Kidney capillary endothelial cell (primary cell): ENCODE data around the gene MYDGF.
"Not testable (repeated sequence)": the region's sequence is repeated elsewhere in the genome, so short reads cannot be mapped to it uniquely, and the experiment has no call there.

Experiments
- DNase-seq: peaks from one replicate; pipeline ENCODE4 v3.0.0-alpha.2; 2018; ENCODE audit warnings: low spot score

MYDGF gene

GRCh38 chr19:4699826-4700692, 29.9 kb upstream of the MYDGF start:
- DNase-seq: no peak

GRCh38 chr19:4697304-4697703, 27.2 kb upstream of the MYDGF start:
- DNase-seq: no peak

DNA sequence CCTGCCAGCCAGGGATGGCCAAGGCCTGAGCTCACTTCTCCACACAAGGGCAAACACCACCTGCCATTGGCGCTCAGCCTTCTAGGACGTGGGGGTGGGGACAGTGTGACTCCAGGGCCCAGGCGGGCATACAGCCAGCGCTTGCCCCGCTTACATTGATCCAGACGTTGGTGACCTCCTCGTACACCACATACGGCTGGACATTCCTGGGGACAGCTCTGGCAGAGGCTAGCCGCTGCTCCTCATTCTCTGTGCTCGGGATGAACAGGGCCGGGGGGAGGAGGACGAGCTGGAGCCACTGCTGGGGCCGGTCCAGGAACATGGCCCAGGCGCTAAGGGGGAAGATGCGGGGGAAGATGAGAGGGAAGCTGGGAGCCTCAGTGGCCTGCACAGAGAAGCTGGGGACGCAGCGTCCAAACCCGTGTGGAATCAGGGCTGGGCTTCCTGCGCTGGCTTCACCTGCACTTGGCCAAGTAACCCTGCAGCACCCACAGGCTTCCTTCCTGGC, 25.1 kb upstream of the MYDGF start:
- peak; percentile 34 for DNase-seq

DNA sequence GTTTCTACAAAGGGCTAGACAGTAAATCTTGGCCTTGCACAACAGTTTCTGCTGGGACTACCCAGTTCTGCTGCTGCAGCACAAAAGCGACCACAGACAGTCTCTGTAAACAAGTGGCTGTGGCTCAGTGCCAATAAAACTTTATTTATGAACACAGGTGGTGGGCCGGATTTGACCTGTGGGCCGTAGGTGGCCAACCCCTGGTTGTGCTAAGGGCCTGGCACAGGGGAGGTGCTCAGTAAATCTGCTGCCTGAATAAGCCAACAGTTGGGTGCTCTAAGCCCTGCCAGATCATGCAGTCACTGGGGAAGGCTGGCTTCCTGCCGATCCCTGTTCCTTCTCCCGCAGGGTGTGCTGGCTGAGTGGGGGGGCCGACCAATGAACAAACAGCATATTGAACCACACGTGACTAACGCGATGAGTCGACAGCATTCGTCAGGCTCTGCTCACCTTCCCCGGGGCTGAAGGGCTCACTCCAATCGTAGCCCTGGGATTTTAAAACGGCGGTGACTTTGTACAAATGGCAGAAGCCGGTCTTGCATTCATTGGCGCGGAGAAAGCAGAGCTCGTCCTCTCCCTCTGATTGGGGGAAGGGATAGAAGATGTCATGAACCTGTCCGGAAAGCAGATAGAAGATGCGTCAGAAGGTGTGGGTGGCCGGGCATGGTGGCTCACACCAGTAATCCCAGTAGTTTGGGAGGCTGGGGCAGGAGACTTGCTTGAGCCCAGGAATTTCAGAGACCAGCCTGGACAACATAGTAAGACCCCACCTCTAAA, 24.3 kb upstream of the MYDGF start:
- peak; percentile 33 for DNase-seq

GRCh38 chr19:4693471-4694121, 23.5 kb upstream of the MYDGF start:
- DNase-seq: no peak

DNA sequence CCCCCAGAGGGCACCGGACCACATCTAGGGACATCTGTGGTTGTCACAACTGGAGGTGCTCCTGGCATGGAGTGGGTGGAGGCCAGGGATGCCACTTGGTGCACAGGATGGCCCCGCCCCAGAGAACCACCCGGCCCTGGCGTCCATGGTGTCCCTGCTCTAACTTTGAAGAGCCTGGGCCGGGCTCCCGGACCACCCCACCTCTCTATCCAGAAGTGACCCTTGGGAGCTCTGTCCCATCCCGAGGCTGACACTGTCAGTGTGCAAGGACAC, 22.9 kb upstream of the MYDGF start:
- no peak for DNase-seq

- no peak for DNase-seq
These were observed 22.3 kb upstream of the MYDGF start for GRCh38 chr19:4692251-4693077.

DNA sequence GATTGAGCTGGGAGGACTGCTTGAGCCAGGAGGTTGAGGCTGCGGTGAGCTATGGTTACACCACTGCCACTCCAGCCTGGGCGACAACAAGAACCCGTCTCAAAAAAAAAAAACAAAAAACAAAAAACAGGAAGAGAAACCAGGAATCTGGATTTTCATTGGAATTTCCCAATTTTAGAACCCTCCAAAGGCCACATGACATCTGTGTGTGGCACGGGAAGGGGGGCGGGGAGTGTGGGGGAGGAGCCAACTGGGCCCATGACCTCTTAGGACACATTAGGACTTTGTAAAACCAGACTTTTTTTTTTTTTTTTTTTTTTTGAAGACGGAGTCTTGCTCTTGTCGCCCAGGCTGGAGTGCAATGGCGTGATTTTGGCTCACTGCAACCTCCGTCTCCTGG, 21.2 kb upstream of the MYDGF start:
- no peak for DNase-seq

GRCh38 chr19:4690361-4690760, 20.2 kb upstream of the MYDGF start:
- DNase-seq: no peak

- no peak for DNase-seq
These were observed 19.3 kb upstream of the MYDGF start for GRCh38 chr19:4689403-4689802.

DNA sequence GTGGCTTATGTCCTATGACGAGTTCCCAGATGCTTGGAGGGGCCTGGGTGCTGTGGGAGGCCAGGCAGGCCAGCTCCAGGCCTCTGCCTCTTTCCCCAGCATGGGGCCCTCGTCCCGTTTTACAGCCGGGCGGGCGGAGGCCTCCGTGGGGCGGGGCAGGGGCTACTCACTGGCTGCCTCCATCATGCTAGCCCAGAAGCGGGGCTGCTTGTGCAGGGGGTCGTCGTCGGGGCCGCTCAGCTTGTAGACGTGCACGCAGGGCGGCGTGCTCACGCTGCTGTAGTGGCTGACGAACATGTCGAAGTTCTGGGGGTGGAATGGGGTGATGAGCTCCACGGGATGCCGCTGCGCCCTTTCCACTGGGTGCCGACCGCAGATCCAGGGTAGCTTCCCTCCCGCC, 18.4 kb upstream of the MYDGF start:
- DNase-seq: no peak

- no peak for DNase-seq
These were observed 17.3 kb upstream of the MYDGF start for GRCh38 chr19:4687396-4687795.

- no peak for DNase-seq
These were observed 16.6 kb upstream of the MYDGF start for GRCh38 chr19:4686700-4687099.

GRCh38 chr19:4684312-4685095, 14.4 kb upstream of the MYDGF start:
- no peak for DNase-seq

DNA sequence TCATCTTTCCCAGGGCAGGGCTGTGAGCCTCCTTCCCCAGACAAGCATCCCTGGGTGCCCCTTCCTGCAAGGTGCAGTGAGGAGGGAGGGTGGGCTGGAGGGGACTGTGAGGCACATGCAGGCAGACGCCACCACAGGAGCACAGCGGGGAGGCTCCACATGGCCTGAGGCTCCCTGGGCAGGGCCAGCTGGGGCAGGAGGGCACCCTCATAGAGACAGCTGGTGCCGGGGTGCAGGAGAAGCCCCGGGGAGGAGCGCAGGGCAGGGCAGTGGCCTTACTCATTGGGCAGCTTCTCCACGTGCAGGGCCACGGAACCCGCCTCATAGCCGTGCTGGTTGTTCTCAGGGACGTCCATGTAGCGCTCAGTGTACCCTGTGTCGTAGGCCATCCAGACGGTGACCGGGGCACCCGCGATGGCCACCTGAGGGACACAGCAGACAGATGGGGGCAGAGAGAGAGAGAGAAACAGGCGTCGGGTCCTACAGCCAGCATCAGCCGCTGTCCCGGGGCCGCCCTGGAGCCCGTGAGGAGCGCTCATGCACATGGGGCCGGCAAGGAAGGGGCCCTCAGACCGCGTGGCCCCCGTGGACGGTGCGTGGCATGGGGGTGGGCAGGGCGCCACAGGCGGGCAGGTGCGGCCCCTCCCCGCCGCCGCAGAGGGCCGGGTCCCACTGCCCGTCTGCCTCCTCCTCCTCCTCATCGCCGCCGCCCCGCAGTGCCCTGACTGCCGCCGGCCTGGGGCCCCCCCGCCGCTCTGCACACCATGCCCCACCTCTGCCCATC, 12.5 kb upstream of the MYDGF start:
- DNase-seq: no peak

DNA sequence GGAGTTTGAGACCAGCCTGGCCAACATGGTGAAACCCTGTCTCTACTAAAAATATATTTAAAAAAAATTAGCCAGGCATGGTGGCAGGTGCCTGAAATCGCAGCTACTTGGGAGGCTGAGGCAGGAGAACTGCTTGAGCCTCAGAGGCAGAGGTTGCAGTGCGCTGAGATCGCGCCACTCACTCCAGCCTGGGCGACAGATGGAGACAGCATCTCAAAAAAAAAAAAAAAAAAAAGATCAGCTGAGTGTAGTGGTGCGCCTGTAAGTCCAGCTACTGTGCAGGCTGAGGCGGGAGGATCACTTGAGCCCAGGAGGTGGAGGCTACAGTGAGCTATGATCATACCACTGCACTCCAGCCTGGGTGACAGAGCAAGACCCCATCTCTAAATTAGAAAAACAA, 9.9 kb upstream of the MYDGF start:
- not testable (repeated sequence) for DNase-seq

DNA sequence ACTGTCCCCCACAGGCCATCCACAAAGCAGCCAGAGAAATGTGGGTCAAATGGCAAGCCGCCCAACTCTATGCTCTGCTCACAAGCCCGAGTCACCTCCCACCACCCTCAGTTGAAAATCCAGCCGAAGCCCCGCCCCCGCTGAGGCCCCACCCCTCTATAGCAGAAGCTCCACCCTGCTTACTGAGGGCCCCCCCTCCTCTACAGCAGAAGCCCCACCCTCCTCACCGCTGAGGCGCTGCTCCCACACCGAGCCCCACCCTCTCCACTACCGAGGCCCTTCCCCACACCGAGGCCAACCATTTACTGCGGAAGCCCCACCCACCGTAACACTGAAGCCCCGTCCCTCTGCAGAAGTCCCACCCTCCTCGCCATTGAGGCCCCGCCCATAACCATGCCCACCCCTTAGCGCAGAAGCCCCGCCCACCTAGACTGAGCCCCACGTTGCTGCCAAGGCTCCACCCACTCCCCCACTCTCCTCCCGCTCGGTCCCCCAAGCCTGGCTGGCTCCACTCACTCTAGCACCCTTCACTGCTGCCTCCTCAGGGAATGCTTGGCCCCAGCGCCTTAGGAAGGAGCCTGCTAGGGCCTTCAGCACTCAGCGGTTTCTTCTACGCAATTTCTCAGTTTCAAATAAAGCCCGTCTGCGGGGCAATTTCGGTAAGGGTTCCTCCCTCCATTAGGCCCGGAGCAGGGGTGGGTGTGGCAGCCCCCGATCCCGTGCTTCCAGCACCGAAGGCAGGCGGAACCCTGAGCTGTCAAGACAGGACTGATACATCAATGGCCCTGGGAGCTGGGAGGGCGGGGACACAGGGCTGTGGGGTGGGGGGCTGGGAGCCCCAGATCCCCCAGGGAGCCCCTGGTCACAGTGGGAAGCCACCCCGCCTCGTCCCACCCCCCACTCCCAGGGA, 9.0 kb upstream of the MYDGF start:
- DNase-seq: no peak

DNA sequence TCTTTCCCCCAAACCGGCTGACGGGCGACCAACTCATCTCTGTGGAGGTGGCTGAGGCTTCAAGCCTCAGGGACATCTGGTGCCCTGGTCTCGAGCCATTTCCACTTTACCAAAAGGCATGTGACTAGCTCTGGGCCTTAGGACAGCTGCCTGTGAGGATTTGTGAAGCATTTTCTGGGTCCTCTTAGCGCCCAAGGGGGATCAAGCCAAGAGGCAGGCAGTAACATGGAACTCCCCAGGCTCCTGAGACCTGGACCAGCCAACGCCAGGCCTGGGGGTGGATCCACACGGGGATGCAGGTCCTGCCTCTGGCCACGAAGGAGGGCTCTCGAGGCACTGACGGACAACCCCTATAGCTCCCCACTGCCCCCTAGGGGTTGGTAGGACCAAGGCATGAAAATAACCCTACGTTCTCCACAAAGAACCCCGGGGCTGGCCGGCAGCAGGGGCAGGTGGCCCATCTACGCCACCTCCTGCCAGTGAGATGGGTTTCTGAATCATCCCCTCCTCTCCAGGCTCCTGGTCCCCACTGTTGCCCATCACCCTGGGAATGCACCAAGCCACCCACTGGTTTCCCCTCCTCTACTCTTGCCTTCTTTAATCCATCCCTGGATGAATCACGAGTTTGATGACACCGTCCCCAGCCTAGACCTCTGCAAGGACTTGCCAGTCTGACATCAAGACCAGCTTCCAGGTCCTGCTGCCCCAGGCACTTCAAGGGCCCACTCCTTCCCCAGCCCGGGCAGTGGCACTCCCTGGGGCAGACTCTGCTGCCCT, 7.0 kb upstream of the MYDGF start:
- DNase-seq: peak; percentile 36

DNA sequence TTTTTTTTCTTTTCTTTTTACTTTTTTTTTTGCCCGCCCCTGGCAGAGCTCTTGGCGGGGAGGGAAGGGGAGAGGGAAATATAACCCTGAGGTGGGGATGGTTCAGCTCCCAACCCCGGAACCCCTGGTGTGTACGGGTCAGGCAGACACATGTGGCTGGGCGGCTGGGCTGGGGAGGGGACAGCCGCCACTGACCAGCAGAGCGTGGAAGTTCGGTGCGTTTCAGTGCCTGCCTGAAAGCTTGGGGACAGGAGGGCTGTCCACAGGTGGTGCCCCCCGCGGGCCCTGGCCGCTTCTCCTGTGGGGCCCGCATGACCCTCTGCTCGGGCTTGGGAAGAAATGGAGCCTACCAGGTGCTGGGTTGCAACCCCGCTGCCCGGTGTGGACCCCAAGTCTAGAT, 5.2 kb upstream of the MYDGF start:
- DNase-seq: no peak
